Left colon (tissue), 2 donors: ENCODE results near the gene AMOTL2. TPM values are rescaled to one million over a fixed set of nuclear protein-coding genes. Genes with fewer than 3 reads are reported as not detected.
A peak's percentile ranks its signal among the peaks of the same experiment; 100 is the strongest.

Experiments used
- ATAC-seq: fragments of 200-7000 bp; cut with Tn5 transposase; one replicate; pipeline ENCODE4 v1.9.1; 2020; ENCODE audit warnings: mild to moderate bottlenecking, moderate library complexity
- DNase-seq, 2 donors: peaks; one replicate each; pipeline ENCODE4 v3.0.0-alpha.2; 2020
- intact Hi-C, 2 donors: fragments of 100-400 bp; cut with DNase I in 1 of 2; cut with micrococcal nuclease in 1 of 2; formaldehyde crosslinking; loops; one replicate each; pipeline versions ENCODE4 v1.11.2 to v1.14.0; 2022; cut with DNase I, micrococcal nuclease
- microRNA-seq, 2 donors: library from miRNA; unstranded; fragments of <30 nt; microRNA quantifications; one replicate each; pipeline versions ENCODE4 v1.1.0 to v1.2.0, GENCODE V29; 2020
- total RNA-seq, 2 donors: library from RNA; stranded (reverse); fragmentation: NEBNext Ultra II Directional; extraction: Animal tissue kit (Norgen Biotek cat#: 25700); gene quantifications; one replicate each; pipeline ENCODE4 v1.2.1, GENCODE V29; 2021
- donor health status: DM: no; HTN: no; CAD: no.
- donor health status: DM: yes; HTN: yes; CAD: no.

Gene AMOTL2
- total RNA-seq, 2 donors from 2014 or later = 17.6 to 18.7 TPM

DNA sequence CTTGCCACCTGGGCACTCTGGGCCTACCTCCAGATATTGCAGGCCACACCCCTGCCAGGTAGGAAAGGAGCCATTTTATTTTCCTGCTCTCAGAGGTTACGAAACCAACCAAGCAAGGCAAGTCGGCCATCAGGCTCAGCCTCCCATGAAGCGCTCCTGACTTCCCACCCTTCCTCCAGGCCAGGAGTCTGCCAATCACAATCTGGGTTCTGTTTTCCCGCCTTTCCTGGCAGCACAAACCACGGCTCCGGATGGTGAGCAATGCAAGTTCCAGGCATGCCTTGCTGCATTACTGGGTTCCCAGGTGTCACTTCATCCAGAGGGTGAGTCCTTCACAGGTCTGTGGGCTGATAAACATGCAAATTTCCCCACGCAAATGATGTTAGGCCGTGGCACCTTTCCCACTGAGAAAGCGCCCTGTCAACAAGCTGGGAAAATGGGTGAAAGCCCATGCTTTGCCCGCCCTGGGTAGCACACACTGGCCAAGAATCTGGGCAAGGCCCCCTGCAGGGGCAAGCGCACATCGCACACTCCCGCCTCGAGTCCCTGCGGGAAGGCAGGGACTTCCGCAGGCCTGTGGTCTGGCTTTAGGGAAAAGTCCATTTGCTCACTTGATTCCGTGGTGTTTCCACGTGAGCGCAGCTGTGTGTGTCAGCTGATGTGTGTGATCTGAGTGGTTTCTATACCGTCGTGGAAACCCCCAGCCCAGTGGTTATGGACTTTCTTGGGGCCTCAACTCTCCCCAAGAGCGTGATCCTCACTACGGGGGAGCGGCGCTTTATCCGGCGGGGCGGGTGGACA, 62.0 kb downstream of the AMOTL2 start:
- DNase-seq (peak in 1 of 2 donors; percentile 30), ATAC-seq (no peak)
- intact Hi-C loops = loop anchor here in 1 of 2 donors (5.0 kb wide), 1 partner anchor 155 kb away; no protein-coding TSS in a partner anchor

DNA sequence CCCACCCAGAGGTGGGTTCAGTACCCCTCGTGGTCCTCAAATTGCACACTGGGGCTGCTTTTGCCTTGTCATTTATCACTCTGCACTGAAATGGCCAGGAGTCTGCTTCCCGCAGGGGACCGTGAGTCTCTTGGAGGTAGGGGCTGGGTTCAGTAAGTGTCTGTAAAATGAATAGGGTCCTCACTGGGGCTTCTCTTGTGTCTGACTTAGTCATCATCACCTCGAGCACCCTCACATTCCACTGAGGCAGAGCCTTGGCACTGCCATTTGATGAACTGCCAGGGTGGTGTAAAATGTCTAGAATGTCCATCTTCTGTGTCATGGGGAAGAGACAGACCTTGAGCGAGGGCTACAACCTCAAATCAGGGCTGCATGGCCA, 62.6 kb downstream of the AMOTL2 start:
- intact Hi-C loops = loop anchor here in 1 of 2 donors (5.0 kb wide), 1 partner anchor 156 kb away; no protein-coding TSS in a partner anchor
- ATAC-seq (no peak), DNase-seq (no peak)

DNA sequence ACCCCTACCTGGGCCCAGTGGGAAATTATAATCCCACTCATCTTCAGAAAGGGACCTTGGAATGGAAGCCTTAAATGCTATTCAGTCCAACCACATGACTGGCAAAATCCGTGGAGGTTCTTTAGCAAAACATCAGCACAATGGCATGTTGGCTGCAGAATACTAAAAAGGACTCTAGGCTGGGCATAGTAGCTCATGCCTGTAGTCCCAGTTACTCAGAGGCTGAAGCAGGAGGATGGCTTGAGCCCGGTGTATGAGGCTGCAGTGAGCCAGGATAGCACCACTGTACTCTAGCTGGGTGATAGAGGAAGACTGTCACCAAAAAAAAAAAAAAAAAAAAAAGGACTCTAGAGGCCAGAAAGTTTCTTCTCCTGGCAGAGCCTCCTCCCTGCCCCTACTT, 63.0 kb downstream of the AMOTL2 start:
- DNase-seq = no peak
- intact Hi-C loops = loop anchor here in 1 of 2 donors (5.0 kb wide), 1 partner anchor 156 kb away; no protein-coding TSS in a partner anchor
- ATAC-seq = no peak

DNA sequence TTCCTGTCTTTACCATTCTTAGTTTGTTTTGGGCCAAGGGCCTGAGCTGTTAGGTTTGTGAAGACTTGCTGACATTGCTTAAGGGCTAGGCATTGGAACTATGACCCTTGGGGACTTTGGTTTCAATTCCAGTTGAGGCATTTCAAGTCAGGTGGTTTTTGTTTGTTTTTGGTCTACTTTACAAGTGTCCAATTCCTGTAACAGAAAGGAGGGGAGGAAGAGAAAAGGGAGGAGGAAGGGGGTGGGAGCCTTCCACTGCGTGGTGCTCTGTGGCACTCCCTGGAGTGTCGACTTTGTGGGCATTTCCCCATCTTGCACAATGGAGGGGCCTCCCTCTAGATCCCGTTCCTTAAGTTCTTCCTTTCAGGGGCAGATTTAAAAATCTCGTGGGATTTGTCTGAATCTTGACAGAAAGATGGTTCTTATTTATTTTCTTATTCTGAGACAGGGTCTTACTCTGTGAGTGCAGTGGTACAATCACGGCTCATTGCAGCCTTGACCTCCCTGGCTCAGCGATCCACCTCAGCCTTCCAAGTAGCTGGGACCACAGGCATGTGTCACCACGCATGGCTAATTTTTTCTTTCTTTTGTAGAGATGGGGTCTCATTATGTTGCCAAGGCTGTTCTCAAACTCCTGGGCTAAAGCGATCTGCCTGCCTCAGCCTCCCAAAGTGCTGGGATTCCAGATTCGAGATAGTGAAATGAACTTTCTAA, 64.1 kb downstream of the AMOTL2 start:
- ATAC-seq (peak; percentile 76), DNase-seq (peak; percentile 37 to 75)
- intact Hi-C loops = loop anchor here (2.0 to 5.0 kb wide), 3 partner anchors 69 to 162 kb away; no protein-coding TSS in a partner anchor

DNA sequence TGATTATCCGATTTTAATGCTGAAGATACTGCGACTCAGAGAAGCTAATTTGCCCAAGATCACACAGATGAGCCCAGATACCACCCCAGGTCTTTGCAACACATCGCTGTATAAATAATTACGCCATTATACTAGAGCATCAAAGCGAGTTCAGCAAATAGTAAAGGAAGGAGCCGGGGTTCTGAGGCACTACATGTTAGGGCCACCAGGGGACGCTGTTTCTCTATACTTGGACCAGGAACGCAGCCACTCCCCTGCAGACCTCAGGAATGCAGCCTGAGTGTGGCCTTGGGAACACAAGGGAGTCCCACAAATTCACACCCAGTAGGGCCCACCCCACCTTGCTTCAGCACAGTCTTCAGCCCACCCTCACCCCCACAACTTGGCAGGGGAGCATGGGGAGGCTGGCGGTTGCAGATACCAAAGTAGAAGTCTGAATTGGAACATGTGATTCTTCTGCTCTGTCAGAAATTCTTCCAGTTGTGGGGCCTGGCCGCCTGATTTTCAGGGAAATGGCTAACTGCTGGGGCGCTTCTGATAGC, 65.8 kb downstream of the AMOTL2 start:
- DNase-seq (peak; percentile 76 to 87), ATAC-seq (peak; percentile 61)
- intact Hi-C loops = loop anchor here in 1 of 2 donors (2.0 to 5.0 kb wide), 2 partner anchors 70 to 164 kb away; no protein-coding TSS in a partner anchor

DNA sequence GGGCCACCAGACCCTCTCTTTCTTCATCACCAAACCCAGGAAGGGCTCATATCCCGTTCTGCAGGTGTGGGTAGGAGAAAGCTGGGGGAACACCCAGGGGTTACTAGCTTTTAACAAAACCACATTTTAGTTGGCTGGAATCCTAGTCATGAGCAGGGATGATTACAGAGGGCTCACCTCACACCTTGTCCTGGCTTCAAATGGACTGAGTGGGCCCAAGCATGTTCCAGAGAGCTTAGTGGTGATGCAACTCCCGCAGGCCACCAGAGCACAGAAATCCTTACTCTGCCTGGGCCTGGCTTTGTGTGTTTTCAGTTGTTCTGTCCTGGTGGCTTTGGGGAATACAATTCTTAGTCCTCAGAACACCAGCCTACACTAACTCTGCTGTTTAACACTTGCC, 66.8 kb downstream of the AMOTL2 start:
- no peak for DNase-seq
- no peak for ATAC-seq
- intact Hi-C loops = loop anchor here in 1 of 2 donors (5.0 kb wide), 1 partner anchor 165 kb away; no protein-coding TSS in a partner anchor

DNA sequence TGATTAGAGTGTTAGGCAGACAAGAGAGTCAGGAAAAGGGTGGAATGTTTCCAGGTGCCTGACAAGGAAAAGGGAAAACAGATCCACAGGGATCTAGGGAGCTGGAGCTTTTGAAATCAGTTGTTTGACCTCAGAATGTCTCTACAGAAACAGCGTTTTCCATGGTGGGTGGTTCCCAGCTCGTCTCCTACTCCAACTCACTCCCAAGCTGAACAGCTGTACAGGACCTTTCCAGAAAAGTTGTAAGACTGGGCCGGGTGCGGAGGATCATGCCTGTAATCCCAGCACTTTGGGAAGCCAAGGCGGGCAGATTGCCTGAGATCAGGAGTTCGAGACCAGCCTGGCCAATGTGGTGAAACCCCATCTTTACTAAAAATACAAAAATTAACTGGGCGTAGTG, 67.9 kb downstream of the AMOTL2 start:
- DNase-seq = no peak
- ATAC-seq = no peak
- intact Hi-C loops = loop anchor here in 1 of 2 donors (5.0 kb wide), 1 partner anchor 166 kb away; no protein-coding TSS in a partner anchor

Small RNA genes within 50 kb of the gene (microRNA-seq; reads per million reads assigned to microRNA genes)
- 0 to 1.6 reads per million in 2 donors for gene MIR6827

Other genes with a start within 250 kb of the AMOTL2 start
- 10 to 100 TPM; 33.7 to 38.5 TPM for gene RYK, start 123.6 kb downstream of the AMOTL2 start, total RNA-seq
- 10 to 100 TPM; 30.0 to 34.1 TPM for gene ANAPC13, start 111.5 kb upstream of the AMOTL2 start, total RNA-seq
- gene CEP63, start 111.6 kb upstream of the AMOTL2 start, total RNA-seq = 10 to 100 TPM; 19.7 to 20.5 TPM